ENCODE measurements around the gene ADCYAP1R1. TPM values are rescaled to one million over a fixed set of nuclear protein-coding genes. Genes with fewer than 3 reads are reported as not detected.

The ADCYAP1R1 gene
- polyA plus RNA-seq, 1 donor from 2014 or later = 8.6 TPM

- Histone ChIP-seq H3K9me2 (ENCODE audit: insufficient read depth, low read length) (no peaks in the 10 kb centered on the region), H3K9ac (ENCODE audit: low read length) (no peak overlapping the region)
Measured at GRCh38 chr7:31129067-31129466, 77.0 kb downstream of the ADCYAP1R1 start.

GRCh38 chr7:31133497-31133896 lies 81.4 kb downstream of the ADCYAP1R1 start:
- TF ChIP-seq TAF1 (IDR thresholded peaks at IDR 0.05; ENCODE audit: low read depth) (no peak), EP300 (conservative IDR thresholded peaks at IDR 0.05; ENCODE audit: poor library complexity, severe bottlenecking) (no peak), MXI1 (conservative IDR thresholded peaks at IDR 0.05; ENCODE audit: poor library complexity, severe bottlenecking) (no peak), CTCF (IDR thresholded peaks at IDR 0.05; ENCODE audit: poor library complexity, severe bottlenecking) (no peak), RAD21 (conservative IDR thresholded peaks at IDR 0.05) (no peak), EZH2 (IDR thresholded peaks at IDR 0.05; ENCODE audit: borderline replicate concordance, insufficient read depth, low read length, poor library complexity, severe bottlenecking) (no peak), REST (IDR thresholded peaks at IDR 0.05; ENCODE audit: borderline replicate concordance) (no peak), SMC3 (conservative IDR thresholded peaks at IDR 0.05; ENCODE audit: poor library complexity) (no peak), POLR2AphosphoS5 (IDR thresholded peaks at IDR 0.05) (no peak)
- Histone ChIP-seq H2AFZ (ENCODE audit: low read depth, low read length) (no peak overlapping the region), H3K36me3 (ENCODE audit: insufficient read depth, low read length) (no peaks in the 10 kb centered on the region), H3K27me3 (ENCODE audit: insufficient read depth, low read depth, low read length) (no peaks in the 10 kb centered on the region), H3K27ac (ENCODE audit: low read length) (no peak overlapping the region), H4K20me1 (ENCODE audit: insufficient read depth) (no peaks in the 10 kb centered on the region), H3K9me2 (ENCODE audit: insufficient read depth, low read length) (no peaks in the 10 kb centered on the region), H3F3A (ENCODE audit: insufficient read depth, low read length, poor library complexity, severe bottlenecking) (no peaks in the 10 kb centered on the region), H3K4me3 (ENCODE audit: low read length) (no peak overlapping the region), H3K79me2 (replicated peaks; ENCODE audit: insufficient read depth, low read length) (no peaks in the 10 kb centered on the region), H3K9me3 (ENCODE audit: low read length) (no peaks in the 10 kb centered on the region), H3K4me2 (ENCODE audit: low read length) (no peak overlapping the region), H3K9ac (ENCODE audit: low read length) (no peak overlapping the region)

More at GRCh38 chr7:31129067-31129466, 77.0 kb downstream of the ADCYAP1R1 start:
- H3K27me3 ChIP-seq (ENCODE audit: insufficient read depth, low read depth, low read length) = no peaks in the 10 kb centered on the region
- H3K4me3 ChIP-seq (ENCODE audit: low read length) = no peak overlapping the region
- H3K27ac ChIP-seq (ENCODE audit: low read length) = no peak overlapping the region
- H2AFZ ChIP-seq (ENCODE audit: low read depth, low read length) = no peak overlapping the region
- TF ChIP-seq SMC3 (conservative IDR thresholded peaks at IDR 0.05; ENCODE audit: poor library complexity) (no peak), CTCF (IDR thresholded peaks at IDR 0.05; ENCODE audit: poor library complexity, severe bottlenecking) (no peak), MXI1 (conservative IDR thresholded peaks at IDR 0.05; ENCODE audit: poor library complexity, severe bottlenecking) (no peak), EZH2 (IDR thresholded peaks at IDR 0.05; ENCODE audit: borderline replicate concordance, insufficient read depth, low read length, poor library complexity, severe bottlenecking) (no peak)
- H3F3A ChIP-seq (ENCODE audit: insufficient read depth, low read length, poor library complexity, severe bottlenecking) = no peaks in the 10 kb centered on the region
- no peaks in the 10 kb centered on the region for H3K36me3 ChIP-seq (ENCODE audit: insufficient read depth, low read length)
- H3K9me3 ChIP-seq (ENCODE audit: low read length) = no peaks in the 10 kb centered on the region
- no peaks in the 10 kb centered on the region for H3K79me2 ChIP-seq (replicated peaks; ENCODE audit: insufficient read depth, low read length)
- H4K20me1 ChIP-seq (ENCODE audit: insufficient read depth) = no peaks in the 10 kb centered on the region
- H3K4me2 ChIP-seq (ENCODE audit: low read length) = no peak overlapping the region

Data from neural cell (in vitro differentiated cells).